Measurements from ENCODE around the gene RELL1.
"Not testable (repeated sequence)": the region's sequence is repeated elsewhere in the genome, so short reads cannot be mapped to it uniquely, and the experiment has no call there.

Gene RELL1

GRCh38 chr4:37682701-37683401 lies 3.3 kb downstream of the RELL1 start:
- Histone ChIP-seq H3K4me3 (ENCODE audit: low read depth in 1 of 2, low read length in 2 of 2) (peak overlapping the region; percentile 11 to 49), H3K9me3 (ENCODE audit: control insufficient read depth in 1 of 2, low read length in 2 of 2) (no peaks in the 10 kb centered on the region), H3K9ac (ENCODE audit: low read depth in 1 of 2, low read length in 2 of 2) (no peak overlapping the region), H3K4me1 (ENCODE audit: control insufficient read depth in 1 of 2, insufficient read depth in 2 of 2, low read length in 2 of 2) (peaks cover 42 to 48% of the 10 kb centered on the region in 2 donors), H3K27me3 (ENCODE audit: control insufficient read depth in 1 of 2, insufficient read depth in 2 of 2, low read length in 2 of 2) (no peaks in the 10 kb centered on the region), H3K36me3 (ENCODE audit: control insufficient read depth in 1 of 2, insufficient read depth in 2 of 2, low read length in 2 of 2) (no peaks in the 10 kb centered on the region), H3K27ac (ENCODE audit: low read depth, low read length) (no peak overlapping the region)

DNA sequence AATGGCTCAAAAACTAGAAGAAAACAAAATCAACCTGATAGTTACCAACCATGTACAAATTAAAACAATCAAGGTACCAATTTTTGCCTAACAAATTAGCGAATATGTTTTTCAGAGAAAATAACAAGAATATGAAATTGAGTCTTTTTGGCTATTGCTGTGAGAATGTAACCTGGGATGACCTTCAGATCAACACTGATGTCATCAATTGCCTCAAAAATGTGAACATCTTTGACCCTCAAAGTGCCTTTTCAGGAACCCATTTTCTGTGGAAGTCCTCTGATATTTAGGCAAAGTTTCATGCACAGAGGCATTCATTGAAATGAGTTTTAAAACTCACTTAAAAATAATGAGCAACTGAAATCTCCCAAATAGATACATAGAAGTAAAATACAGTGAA lies 6.1 kb downstream of the RELL1 start:
- H3K9ac ChIP-seq (ENCODE audit: low read depth in 1 of 2, low read length in 2 of 2) = no peak overlapping the region
- H3K4me1 ChIP-seq (ENCODE audit: control insufficient read depth in 1 of 2, insufficient read depth in 2 of 2, low read length in 2 of 2) = peaks cover 52 to 55% of the 10 kb centered on the region in 2 donors
- no peak overlapping the region for H3K4me3 ChIP-seq (ENCODE audit: low read depth in 1 of 2, low read length in 2 of 2)
- no peaks in the 10 kb centered on the region for H3K36me3 ChIP-seq (ENCODE audit: control insufficient read depth in 1 of 2, insufficient read depth in 2 of 2, low read length in 2 of 2)
- no peaks in the 10 kb centered on the region for H3K27me3 ChIP-seq (ENCODE audit: control insufficient read depth in 1 of 2, insufficient read depth in 2 of 2, low read length in 2 of 2)
- no peak overlapping the region for H3K27ac ChIP-seq (ENCODE audit: low read depth, low read length)
- H3K9me3 ChIP-seq (ENCODE audit: control insufficient read depth in 1 of 2, low read length in 2 of 2) = no peaks in the 10 kb centered on the region

DNA sequence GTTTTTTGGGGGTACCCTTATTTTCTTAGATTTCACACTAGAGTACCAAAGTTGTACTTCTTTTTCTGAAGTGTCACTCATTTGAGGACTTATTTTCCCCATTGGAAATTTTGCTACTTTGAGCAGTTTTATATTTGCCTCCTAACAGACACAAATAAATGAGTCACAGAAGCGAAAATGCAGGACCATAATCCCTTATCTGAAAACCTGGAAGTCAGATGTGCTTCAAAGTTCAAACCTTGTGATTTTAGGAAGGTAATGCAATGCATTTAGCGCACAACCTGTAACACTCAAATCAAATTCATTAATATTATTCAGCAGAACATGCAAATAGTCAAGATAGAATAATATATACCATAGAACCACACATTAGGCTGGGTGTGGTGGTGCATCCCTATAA lies 6.9 kb downstream of the RELL1 start:
- Histone ChIP-seq H3K4me3 (ENCODE audit: low read depth in 1 of 2, low read length in 2 of 2) (no peak overlapping the region), H3K27ac (ENCODE audit: low read depth, low read length) (no peak overlapping the region), H3K27me3 (ENCODE audit: control insufficient read depth in 1 of 2, insufficient read depth in 2 of 2, low read length in 2 of 2) (no peaks in the 10 kb centered on the region), H3K9me3 (ENCODE audit: control insufficient read depth in 1 of 2, low read length in 2 of 2) (no peaks in the 10 kb centered on the region), H3K9ac (ENCODE audit: low read depth in 1 of 2, low read length in 2 of 2) (no peak overlapping the region), H3K4me1 (ENCODE audit: control insufficient read depth in 1 of 2, insufficient read depth in 2 of 2, low read length in 2 of 2) (peaks cover 47 to 57% of the 10 kb centered on the region in 2 donors), H3K36me3 (ENCODE audit: control insufficient read depth in 1 of 2, insufficient read depth in 2 of 2, low read length in 2 of 2) (no peaks in the 10 kb centered on the region)

GRCh38 chr4:37678624-37679023 lies 7.6 kb downstream of the RELL1 start:
- peaks cover 45 to 61% of the 10 kb centered on the region in 2 donors for H3K4me1 ChIP-seq (ENCODE audit: control insufficient read depth in 1 of 2, insufficient read depth in 2 of 2, low read length in 2 of 2)
- H3K4me3 ChIP-seq (ENCODE audit: low read depth in 1 of 2, low read length in 2 of 2) = no peak overlapping the region
- H3K9ac ChIP-seq (ENCODE audit: low read depth in 1 of 2, low read length in 2 of 2) = no peak overlapping the region
- H3K27me3 ChIP-seq (ENCODE audit: control insufficient read depth in 1 of 2, insufficient read depth in 2 of 2, low read length in 2 of 2) = no peaks in the 10 kb centered on the region
- no peaks in the 10 kb centered on the region for H3K36me3 ChIP-seq (ENCODE audit: control insufficient read depth in 1 of 2, insufficient read depth in 2 of 2, low read length in 2 of 2)
- H3K27ac ChIP-seq (ENCODE audit: low read depth, low read length) = no peak overlapping the region
- H3K9me3 ChIP-seq (ENCODE audit: control insufficient read depth in 1 of 2, low read length in 2 of 2) = no peaks in the 10 kb centered on the region

DNA sequence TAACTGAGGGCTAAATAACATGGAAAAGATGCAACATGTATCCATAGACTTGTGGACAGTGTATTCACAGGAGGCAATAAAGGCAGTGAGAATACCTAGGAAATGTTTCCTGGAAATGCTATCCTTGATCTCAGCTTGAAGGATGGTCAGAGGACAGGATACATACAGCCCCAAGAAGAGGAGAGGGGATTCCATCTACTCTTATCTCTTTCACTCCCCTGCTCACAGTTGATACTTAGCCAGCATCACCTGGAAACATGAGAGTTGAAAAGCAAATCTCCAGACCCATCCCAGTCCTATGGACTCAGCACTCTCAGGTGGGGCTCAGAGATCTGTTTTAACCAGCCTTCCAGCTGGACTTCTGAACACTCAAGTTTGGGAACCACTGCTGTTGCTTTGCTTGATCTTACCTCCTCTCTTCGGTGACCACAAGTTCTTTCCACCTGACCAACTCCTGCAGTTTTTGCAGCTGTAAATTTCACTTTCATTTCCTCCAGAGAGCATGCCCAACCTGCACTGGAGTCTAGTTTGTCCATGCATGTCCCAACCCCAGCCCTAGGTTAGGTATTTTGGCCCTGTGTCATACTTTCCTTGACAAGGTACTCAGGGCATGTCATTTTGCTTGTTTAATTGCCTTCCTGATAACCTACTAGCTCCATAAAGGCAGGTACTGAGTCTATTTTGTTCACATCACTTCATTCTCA lies 10.4 kb downstream of the RELL1 start:
- no peaks in the 10 kb centered on the region for H3K9me3 ChIP-seq (ENCODE audit: control insufficient read depth in 1 of 2, low read length in 2 of 2)
- H3K36me3 ChIP-seq (ENCODE audit: control insufficient read depth in 1 of 2, insufficient read depth in 2 of 2, low read length in 2 of 2) = no peaks in the 10 kb centered on the region
- H3K27ac ChIP-seq (ENCODE audit: low read depth, low read length) = peak overlapping the region; percentile 7
- H3K27me3 ChIP-seq (ENCODE audit: control insufficient read depth in 1 of 2, insufficient read depth in 2 of 2, low read length in 2 of 2) = no peaks in the 10 kb centered on the region
- H3K9ac ChIP-seq (ENCODE audit: low read depth in 1 of 2, low read length in 2 of 2) = no peak overlapping the region
- peaks cover 41 to 51% of the 10 kb centered on the region in 2 donors for H3K4me1 ChIP-seq (ENCODE audit: control insufficient read depth in 1 of 2, insufficient read depth in 2 of 2, low read length in 2 of 2)
- H3K4me3 ChIP-seq (ENCODE audit: low read depth in 1 of 2, low read length in 2 of 2) = peak overlapping the region; percentile 27 to 34

GRCh38 chr4:37674439-37674838 lies 11.7 kb downstream of the RELL1 start:
- H3K9ac ChIP-seq (ENCODE audit: low read depth in 1 of 2, low read length in 2 of 2) = no peak overlapping the region
- H3K4me3 ChIP-seq (ENCODE audit: low read depth in 1 of 2, low read length in 2 of 2) = no peak overlapping the region
- peaks cover 41 to 49% of the 10 kb centered on the region in 2 donors for H3K4me1 ChIP-seq (ENCODE audit: control insufficient read depth in 1 of 2, insufficient read depth in 2 of 2, low read length in 2 of 2)
- no peaks in the 10 kb centered on the region for H3K27me3 ChIP-seq (ENCODE audit: control insufficient read depth in 1 of 2, insufficient read depth in 2 of 2, low read length in 2 of 2)
- no peaks in the 10 kb centered on the region for H3K9me3 ChIP-seq (ENCODE audit: control insufficient read depth in 1 of 2, low read length in 2 of 2)
- H3K27ac ChIP-seq (ENCODE audit: low read depth, low read length) = no peak overlapping the region
- H3K36me3 ChIP-seq (ENCODE audit: control insufficient read depth in 1 of 2, insufficient read depth in 2 of 2, low read length in 2 of 2) = no peaks in the 10 kb centered on the region

DNA sequence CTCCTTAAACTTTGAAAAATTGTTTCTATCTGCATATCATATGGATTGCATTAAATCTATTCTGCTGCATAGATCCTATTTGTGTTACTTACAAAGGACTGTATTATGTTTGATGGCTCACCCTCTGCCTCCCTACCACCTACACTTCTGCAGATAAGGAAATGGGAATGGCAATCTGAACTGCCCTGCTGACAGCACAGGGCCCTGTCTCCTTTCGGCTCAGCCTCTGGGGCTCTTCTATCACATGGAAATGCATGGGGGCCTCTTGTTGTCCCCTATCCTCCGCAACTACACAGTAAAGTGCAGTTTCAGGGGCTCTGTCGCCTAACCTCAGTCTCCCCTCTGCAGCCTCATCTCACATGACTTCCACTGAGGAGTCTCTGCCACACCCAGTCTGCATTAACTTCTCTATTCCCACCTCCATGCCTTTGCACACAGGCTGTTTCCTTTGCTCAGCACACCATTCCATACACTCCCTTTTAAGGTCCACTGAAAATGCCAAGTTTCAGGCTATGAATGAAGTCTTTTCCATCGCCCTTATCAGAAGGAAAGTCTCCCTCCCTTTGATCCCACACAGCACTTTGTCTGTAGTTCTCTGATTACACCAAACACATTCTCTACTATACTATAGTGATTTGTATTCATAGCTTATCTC lies 12.5 kb downstream of the RELL1 start:
- Histone ChIP-seq H3K27me3 (ENCODE audit: control insufficient read depth in 1 of 2, insufficient read depth in 2 of 2, low read length in 2 of 2) (no peaks in the 10 kb centered on the region), H3K36me3 (ENCODE audit: control insufficient read depth in 1 of 2, insufficient read depth in 2 of 2, low read length in 2 of 2) (no peaks in the 10 kb centered on the region), H3K9me3 (ENCODE audit: control insufficient read depth in 1 of 2, low read length in 2 of 2) (no peaks in the 10 kb centered on the region), H3K27ac (ENCODE audit: low read depth, low read length) (no peak overlapping the region), H3K9ac (ENCODE audit: low read depth in 1 of 2, low read length in 2 of 2) (no peak overlapping the region), H3K4me1 (ENCODE audit: control insufficient read depth in 1 of 2, insufficient read depth in 2 of 2, low read length in 2 of 2) (peaks cover 36 to 41% of the 10 kb centered on the region in 2 donors), H3K4me3 (ENCODE audit: low read depth in 1 of 2, low read length in 2 of 2) (no peak overlapping the region)

GRCh38 chr4:37671072-37671471 lies 15.1 kb downstream of the RELL1 start:
- Histone ChIP-seq H3K9me3 (ENCODE audit: control insufficient read depth in 1 of 2, low read length in 2 of 2) (no peaks in the 10 kb centered on the region), H3K27ac (ENCODE audit: low read depth, low read length) (no peak overlapping the region), H3K4me3 (ENCODE audit: low read depth in 1 of 2, low read length in 2 of 2) (no peak overlapping the region), H3K4me1 (ENCODE audit: control insufficient read depth in 1 of 2, insufficient read depth in 2 of 2, low read length in 2 of 2) (peaks cover 39 to 47% of the 10 kb centered on the region in 2 donors), H3K27me3 (ENCODE audit: control insufficient read depth in 1 of 2, insufficient read depth in 2 of 2, low read length in 2 of 2) (no peaks in the 10 kb centered on the region), H3K9ac (ENCODE audit: low read depth in 1 of 2, low read length in 2 of 2) (no peak overlapping the region), H3K36me3 (ENCODE audit: control insufficient read depth in 1 of 2, insufficient read depth in 2 of 2, low read length in 2 of 2) (no peaks in the 10 kb centered on the region)

DNA sequence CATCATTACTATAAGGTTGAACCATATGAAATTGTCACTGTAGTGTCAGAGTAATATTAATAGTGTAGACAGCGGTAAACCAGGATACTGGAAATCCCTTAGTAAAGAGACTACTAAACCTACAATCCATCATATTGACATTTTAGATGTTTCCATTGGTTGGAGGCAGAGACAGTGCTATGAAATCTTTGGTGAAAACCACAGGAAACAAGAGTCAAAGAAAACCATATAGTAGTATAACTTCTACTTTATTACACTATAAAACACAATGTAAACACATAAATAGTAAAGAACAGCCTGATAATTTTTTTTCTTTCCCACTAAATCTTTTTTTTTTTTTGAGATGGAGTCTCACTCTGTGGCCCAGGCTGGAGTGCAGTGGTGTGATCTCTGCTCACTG lies 15.9 kb downstream of the RELL1 start:
- no peaks in the 10 kb centered on the region for H3K36me3 ChIP-seq (ENCODE audit: control insufficient read depth in 1 of 2, insufficient read depth in 2 of 2, low read length in 2 of 2)
- H3K27ac ChIP-seq (ENCODE audit: low read depth, low read length) = no peak overlapping the region
- no peak overlapping the region for H3K4me3 ChIP-seq (ENCODE audit: low read depth in 1 of 2, low read length in 2 of 2)
- no peaks in the 10 kb centered on the region for H3K9me3 ChIP-seq (ENCODE audit: control insufficient read depth in 1 of 2, low read length in 2 of 2)
- no peak overlapping the region for H3K9ac ChIP-seq (ENCODE audit: low read depth in 1 of 2, low read length in 2 of 2)
- H3K4me1 ChIP-seq (ENCODE audit: control insufficient read depth in 1 of 2, insufficient read depth in 2 of 2, low read length in 2 of 2) = peaks cover 39 to 47% of the 10 kb centered on the region in 2 donors
- no peaks in the 10 kb centered on the region for H3K27me3 ChIP-seq (ENCODE audit: control insufficient read depth in 1 of 2, insufficient read depth in 2 of 2, low read length in 2 of 2)

DNA sequence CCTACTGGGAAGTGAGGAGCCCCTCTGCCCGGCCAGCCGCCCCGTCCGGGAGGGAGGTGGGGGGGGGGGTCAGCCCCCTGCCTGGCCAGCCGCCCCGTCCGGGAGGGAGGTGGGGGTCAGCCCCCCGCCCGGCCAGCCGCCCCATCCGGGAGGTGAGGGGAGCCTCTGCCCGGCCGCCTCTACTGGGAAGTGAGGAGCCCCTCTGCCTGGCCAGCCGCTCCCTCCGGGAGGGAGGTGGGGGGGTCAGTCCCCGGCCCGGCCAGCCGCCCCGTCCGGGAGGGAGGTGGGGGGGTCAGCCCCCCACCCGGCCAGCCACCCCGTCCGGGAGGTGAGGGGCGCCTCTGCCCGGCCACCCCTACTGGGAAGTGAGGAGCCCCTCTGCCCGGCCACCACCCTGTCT lies 17.1 kb downstream of the RELL1 start:
- H3K4me1 ChIP-seq (ENCODE audit: control insufficient read depth in 1 of 2, insufficient read depth in 2 of 2, low read length in 2 of 2) = peaks cover 42 to 44% of the 10 kb centered on the region in 2 donors
- not testable (repeated sequence) for H3K9me3 ChIP-seq (ENCODE audit: control insufficient read depth in 1 of 2, low read length in 2 of 2); H3K36me3 ChIP-seq (ENCODE audit: control insufficient read depth in 1 of 2, insufficient read depth in 2 of 2, low read length in 2 of 2); H3K27ac ChIP-seq (ENCODE audit: low read depth, low read length); H3K27me3 ChIP-seq (ENCODE audit: control insufficient read depth in 1 of 2, insufficient read depth in 2 of 2, low read length in 2 of 2); H3K9ac ChIP-seq (ENCODE audit: low read depth in 1 of 2, low read length in 2 of 2); H3K4me3 ChIP-seq (ENCODE audit: low read depth in 1 of 2, low read length in 2 of 2)
